H54 (cell line): ENCODE results near the gene CSGALNACT2.
A peak's percentile ranks its signal among the peaks of the same experiment; 100 is the strongest.
"Not testable (repeated sequence)": the region's sequence is repeated elsewhere in the genome, so short reads cannot be mapped to it uniquely, and the experiment has no call there.

ENCODE experiments used
- DNase-seq: peaks from one replicate; pipeline ENCODE4 v3.0.0; 2011; ENCODE audit warnings: low spot score, mixed read lengths; ENCODE audit not compliant: insufficient read length
- FAIRE-seq: peaks from 3 replicates; lab custom pipeline; 2011; peaks lifted over from hg19 to GRCh38; lab: Jason Lieb, UNC
- POLR2A ChIP-seq: IDR thresholded peaks from 2 replicates; pipeline ENCODE4 v1.6.1; 2011; ENCODE audit warnings: low read depth, mild to moderate bottlenecking, low read length

Gene CSGALNACT2

GRCh38 chr10:43138021-43138756, at the start of gene CSGALNACT2:
Gene CSGALNACT2 (plus strand): TSS chr10:43138445. CDS start chr10:43155150, 16,705 bp downstream.
- FAIRE-seq (no peak), DNase-seq (peak; percentile 84)
- peak; percentile 86 for TF ChIP-seq POLR2A

- no peak for TF ChIP-seq POLR2A
- DNase-seq, result no peak
- FAIRE-seq, result no peak
Measured at GRCh38 chr10:43089519-43089918, 48.7 kb upstream of the CSGALNACT2 start.

DNA sequence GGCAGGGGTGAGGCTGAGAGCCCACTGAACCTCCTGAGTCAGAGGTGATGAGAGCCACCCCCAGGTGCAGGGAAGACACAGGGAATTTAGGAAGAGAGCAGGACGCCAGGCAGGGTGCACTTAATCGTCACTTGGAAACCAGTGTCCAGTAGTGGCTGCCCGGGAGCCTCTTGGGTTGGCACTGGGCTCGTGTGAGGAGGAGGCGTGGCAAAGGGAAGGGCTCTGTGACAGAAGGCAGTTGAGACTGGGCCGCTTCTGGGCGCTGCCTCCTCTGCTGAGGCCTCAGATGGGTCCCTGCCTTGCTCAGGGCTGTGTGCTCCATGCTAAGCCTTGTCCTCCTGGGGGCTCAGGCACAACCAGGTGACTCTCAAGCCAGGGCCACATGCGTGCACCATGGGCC, 48.1 kb upstream of the CSGALNACT2 start:
- DNase-seq (no peak), FAIRE-seq (no peak)
- no peak for TF ChIP-seq POLR2A

GRCh38 chr10:43090664-43091063, 47.6 kb upstream of the CSGALNACT2 start:
- FAIRE-seq (no peak), DNase-seq (no peak)
- no peak for TF ChIP-seq POLR2A

DNA sequence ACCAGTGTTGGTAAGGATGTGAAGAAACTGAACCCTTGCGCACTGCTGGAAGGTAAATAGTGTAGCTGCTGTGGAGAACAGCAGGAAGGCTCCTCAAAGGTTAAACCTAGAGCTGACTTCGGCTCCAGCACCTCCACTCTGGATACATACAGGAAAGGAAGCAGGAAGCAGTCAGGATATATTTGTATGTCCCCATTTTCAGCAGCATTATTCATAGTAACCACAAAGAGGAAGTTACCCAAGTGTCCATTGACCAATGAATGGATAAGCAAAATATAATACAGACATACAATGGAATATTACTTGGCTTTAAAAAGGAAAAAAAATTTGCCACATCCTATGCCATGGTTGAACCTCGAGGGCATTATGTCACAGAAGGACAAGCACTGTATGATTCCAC, 46.4 kb upstream of the CSGALNACT2 start:
- FAIRE-seq, result no peak
- no peak for DNase-seq
- no peak for TF ChIP-seq POLR2A

DNA sequence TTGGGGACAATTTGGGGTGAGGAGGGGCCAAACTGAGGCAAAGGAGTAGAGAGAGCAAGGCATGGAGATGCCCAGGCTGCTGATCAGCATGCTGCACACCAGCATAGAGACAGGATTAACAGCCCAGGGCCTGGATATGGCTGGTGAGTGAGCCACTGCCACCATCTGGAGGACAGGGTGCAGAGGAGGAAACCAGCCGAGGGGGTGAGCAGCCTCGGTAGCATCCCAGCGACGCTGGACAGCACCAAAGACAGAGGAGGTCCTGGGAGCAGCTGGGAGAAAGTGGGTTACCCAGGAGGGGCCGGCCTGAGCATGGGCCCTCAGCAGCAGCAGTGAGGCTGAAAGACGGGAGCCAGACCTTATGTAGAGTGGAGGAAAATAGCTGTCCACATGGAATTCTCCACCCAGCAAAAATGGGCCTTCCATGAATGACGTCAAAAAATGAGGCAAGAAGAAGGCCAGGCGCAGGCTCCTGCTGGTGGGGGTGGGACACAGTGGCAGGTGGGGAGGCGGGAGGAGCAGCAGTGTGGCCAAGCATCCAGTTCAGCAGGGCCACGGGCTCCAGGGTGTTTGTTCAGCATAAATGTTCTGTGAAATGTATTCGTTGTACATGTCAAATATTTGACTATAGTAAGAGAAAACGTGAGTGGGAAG, 44.7 kb upstream of the CSGALNACT2 start:
- DNase-seq (no peak), FAIRE-seq (no peak)
- no peak for TF ChIP-seq POLR2A

- FAIRE-seq, result no peak
- DNase-seq, result no peak
- TF ChIP-seq POLR2A, result no peak
Measured at GRCh38 chr10:43094085-43094484, 44.2 kb upstream of the CSGALNACT2 start.

- not testable (repeated sequence) for FAIRE-seq, DNase-seq
Measured at GRCh38 chr10:43099339-43099738, 38.9 kb upstream of the CSGALNACT2 start.

DNA sequence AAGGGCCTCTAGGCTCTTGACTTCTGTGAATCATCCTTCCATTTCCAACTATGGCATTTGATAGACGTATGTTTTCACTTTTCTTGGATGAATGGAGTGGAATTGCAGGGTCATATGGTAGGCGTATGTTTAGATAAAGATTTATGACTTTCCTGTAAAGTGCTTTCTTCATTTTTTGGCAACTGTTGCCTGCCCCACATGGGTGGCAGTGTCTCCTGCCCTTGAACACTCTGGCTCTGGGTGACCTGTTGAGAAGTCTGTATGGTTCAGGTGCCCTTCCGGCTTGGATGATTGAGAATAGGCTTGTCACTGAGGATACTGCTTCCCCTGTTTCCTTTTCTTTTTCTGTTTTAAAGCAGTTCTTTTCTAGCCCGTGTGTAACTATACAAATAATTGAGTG, 38.3 kb upstream of the CSGALNACT2 start:
- no peak for TF ChIP-seq POLR2A
- no peak for DNase-seq
- FAIRE-seq, result no peak

DNA sequence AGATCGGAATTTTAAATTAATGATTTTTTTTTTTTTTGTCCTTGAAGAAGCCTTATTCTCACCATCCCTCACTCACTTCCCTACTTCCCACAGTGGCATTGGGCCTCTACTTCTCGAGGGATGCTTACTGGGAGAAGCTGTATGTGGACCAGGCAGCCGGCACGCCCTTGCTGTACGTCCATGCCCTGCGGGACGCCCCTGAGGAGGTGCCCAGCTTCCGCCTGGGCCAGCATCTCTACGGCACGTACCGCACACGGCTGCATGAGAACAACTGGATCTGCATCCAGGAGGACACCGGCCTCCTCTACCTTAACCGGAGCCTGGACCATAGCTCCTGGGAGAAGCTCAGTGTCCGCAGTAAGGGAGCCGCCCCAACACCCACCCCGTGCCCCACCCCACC, 37.9 kb upstream of the CSGALNACT2 start:
- DNase-seq, result no peak
- no peak for TF ChIP-seq POLR2A
- FAIRE-seq, result no peak

DNA sequence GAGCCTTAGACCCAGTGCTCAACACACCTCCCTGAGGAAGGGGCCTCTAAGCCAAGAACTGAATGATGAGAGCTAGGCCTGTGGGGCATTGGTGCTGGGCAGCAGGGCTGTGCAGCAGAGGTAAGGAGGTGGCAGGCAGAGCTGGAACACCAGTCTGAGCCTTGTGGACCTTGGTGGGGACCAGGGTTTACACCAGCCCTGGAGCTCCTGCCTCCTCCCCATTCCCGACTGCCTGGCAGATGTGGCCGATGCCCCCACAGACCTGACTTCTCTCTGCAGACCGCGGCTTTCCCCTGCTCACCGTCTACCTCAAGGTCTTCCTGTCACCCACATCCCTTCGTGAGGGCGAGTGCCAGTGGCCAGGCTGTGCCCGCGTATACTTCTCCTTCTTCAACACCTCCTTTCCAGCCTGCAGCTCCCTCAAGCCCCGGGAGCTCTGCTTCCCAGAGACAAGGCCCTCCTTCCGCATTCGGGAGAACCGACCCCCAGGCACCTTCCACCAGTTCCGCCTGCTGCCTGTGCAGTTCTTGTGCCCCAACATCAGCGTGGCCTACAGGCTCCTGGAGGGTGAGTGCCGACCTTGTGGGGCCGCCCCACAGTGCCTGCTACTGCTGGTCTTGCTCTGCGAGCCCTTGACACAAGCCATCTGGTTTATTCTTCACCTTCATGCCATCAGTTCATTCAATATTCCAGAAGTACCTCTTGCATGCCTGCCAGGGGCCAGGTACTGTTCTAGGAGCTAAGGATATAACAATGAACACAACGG, 36.0 kb upstream of the CSGALNACT2 start:
- DNase-seq (no peak), FAIRE-seq (no peak)
- TF ChIP-seq POLR2A, result no peak

GRCh38 chr10:43105102-43105955, 32.9 kb upstream of the CSGALNACT2 start:
- no peak for TF ChIP-seq POLR2A
- peak; percentile 87 for DNase-seq
- no peak for FAIRE-seq

GRCh38 chr10:43105956-43106229, 32.4 kb upstream of the CSGALNACT2 start:
- no peak for TF ChIP-seq POLR2A
- no peak for FAIRE-seq
- DNase-seq, result no peak
